IMR-90 (cell line): ENCODE measurements around the gene ASB1.

Source experiments
- BHLHE40 ChIP-seq: fragments of 150-350 bp; IDR thresholded peaks from 2 replicates; pipeline ENCODE4 v1.6.1; 2016; ENCODE audit warnings: mild to moderate bottlenecking, low read depth, low read length
- CEBPB ChIP-seq: IDR thresholded peaks from 2 replicates; pipeline ENCODE4 v1.6.1; 2012; ENCODE audit warnings: low read depth, low read length, improper control_type of control experiment
- FOS ChIP-seq: fragments of 150-350 bp; IDR thresholded peaks from 2 replicates; pipeline ENCODE4 v1.6.1; 2016; ENCODE audit warnings: low read depth, low read length
- MXI1 ChIP-seq: IDR thresholded peaks from 2 replicates; pipeline ENCODE4 v1.6.1; 2012; ENCODE audit warnings: low read depth, mild to moderate bottlenecking, low read length, moderate library complexity, borderline replicate concordance
- POLR2A ChIP-seq: IDR thresholded peaks from 2 replicates; pipeline ENCODE4 v1.6.1; 2012; ENCODE audit warnings: mild to moderate bottlenecking, low read depth, low read length
- RAD21 ChIP-seq: IDR thresholded peaks from 2 replicates; pipeline ENCODE4 v1.6.1; 2012; ENCODE audit warnings: low read length, improper control_type of control experiment
- RCOR1 ChIP-seq: IDR thresholded peaks from 2 replicates; pipeline ENCODE4 v1.6.1; 2012; ENCODE audit warnings: mild to moderate bottlenecking, low read length, improper control_type of control experiment; ENCODE audit not compliant: insufficient replicate concordance
- RFX5 ChIP-seq: IDR thresholded peaks from 2 replicates; pipeline ENCODE4 v1.8.0; 2012; ENCODE audit warnings: low read depth, mild to moderate bottlenecking, low read length, moderate library complexity
- SMC3 ChIP-seq: fragments of 150-350 bp; IDR thresholded peaks from 2 replicates; pipeline ENCODE4 v1.6.1; 2016; ENCODE audit warnings: low read depth, mild to moderate bottlenecking, antibody characterized with exemption, low read length, moderate library complexity
- USF2 ChIP-seq: fragments of 150-350 bp; IDR thresholded peaks from 2 replicates; pipeline ENCODE4 v1.6.1; 2017; ENCODE audit warnings: mild to moderate bottlenecking, antibody characterized with exemption, low read length, low read depth
- TF ChIP-seq, protein P1 (sequence below): conservative IDR thresholded peaks from 2 replicates; pipeline ENCODE4 v1.5.1; 2012; ENCODE audit warnings: mild to moderate bottlenecking, low read depth, low read length, improper control_type of control experiment

GRCh38 chr2:238399094-238399493 lies 27.6 kb upstream of the ASB1 start:
- TF ChIP-seq, protein P1, sequence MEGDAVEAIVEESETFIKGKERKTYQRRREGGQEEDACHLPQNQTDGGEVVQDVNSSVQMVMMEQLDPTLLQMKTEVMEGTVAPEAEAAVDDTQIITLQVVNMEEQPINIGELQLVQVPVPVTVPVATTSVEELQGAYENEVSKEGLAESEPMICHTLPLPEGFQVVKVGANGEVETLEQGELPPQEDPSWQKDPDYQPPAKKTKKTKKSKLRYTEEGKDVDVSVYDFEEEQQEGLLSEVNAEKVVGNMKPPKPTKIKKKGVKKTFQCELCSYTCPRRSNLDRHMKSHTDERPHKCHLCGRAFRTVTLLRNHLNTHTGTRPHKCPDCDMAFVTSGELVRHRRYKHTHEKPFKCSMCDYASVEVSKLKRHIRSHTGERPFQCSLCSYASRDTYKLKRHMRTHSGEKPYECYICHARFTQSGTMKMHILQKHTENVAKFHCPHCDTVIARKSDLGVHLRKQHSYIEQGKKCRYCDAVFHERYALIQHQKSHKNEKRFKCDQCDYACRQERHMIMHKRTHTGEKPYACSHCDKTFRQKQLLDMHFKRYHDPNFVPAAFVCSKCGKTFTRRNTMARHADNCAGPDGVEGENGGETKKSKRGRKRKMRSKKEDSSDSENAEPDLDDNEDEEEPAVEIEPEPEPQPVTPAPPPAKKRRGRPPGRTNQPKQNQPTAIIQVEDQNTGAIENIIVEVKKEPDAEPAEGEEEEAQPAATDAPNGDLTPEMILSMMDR, result no peak
- TF ChIP-seq POLR2A (no peak), USF2 (no peak), SMC3 (no peak), RAD21 (no peak), RFX5 (no peak), RCOR1 (no peak), MXI1 (no peak), BHLHE40 (no peak), FOS (no peak), CEBPB (no peak)
